ENCODE data around the gene GAST.

DNA sequence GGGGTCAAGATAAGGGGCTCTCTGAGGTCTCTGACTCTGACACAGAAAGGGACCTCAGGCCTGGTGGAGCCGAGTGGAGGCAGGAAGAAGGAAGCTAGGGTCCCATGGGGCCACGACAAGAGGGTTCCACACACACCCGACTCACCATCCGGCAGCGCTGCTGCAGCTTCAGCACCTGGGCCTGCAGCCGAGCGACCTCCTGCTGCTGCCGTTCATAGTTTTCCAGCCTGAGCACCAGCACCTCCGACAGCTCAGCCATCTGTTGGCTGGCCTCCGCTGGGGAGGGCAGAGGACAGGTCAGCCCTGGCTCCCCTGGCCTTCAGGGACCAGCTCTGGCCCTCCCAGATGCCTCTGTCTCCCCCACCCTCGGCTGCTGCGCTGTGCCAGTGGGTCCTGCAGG is 15.9 kb downstream of the GAST start:
- TF ChIP-seq KDM5A (IDR thresholded peaks at IDR 0.05; ENCODE audit: borderline replicate concordance, low read length) (no peak), ESRRA (CRISPR knock-in tag; IDR thresholded peaks at IDR 0.05; ENCODE audit: low read depth) (no peak), MTA3 (CRISPR knock-in tag; IDR thresholded peaks at IDR 0.05) (no peak)

All from HepG2 (cell line).